NCI-H1048 (cell line): ENCODE results near the gene APOM.

ENCODE experiments used
- DNase-seq: peaks from one replicate; lab custom pipeline; 2025; lab: John Stamatoyannopoulos, UW

APOM gene

DNA sequence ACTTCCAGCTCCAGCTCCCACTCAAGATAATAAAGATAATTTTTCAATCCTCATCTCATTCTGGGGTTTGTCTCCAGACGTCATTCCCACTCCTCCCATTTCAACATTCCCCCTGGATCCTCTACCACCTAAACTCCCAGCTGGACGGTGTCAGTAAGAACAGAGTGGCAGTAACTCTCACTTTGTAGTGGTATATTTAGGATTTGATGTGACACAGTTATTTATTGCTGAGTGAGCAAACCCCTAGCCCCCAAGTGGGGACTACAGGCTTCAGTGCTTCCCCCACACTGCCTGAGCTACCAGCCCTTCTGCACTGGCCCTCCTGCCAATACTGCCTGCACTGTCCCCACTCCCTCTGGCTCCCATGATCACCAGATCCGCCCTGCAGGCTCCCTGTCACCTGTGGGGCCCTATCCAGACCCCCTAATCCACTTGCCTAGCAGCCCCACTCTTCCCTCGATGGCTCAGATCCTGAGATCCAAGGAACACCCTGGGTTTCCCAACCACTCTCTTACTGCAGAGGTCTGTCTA, 2.5 kb downstream of the APOM start:
- DNase-seq: no peak

DNA sequence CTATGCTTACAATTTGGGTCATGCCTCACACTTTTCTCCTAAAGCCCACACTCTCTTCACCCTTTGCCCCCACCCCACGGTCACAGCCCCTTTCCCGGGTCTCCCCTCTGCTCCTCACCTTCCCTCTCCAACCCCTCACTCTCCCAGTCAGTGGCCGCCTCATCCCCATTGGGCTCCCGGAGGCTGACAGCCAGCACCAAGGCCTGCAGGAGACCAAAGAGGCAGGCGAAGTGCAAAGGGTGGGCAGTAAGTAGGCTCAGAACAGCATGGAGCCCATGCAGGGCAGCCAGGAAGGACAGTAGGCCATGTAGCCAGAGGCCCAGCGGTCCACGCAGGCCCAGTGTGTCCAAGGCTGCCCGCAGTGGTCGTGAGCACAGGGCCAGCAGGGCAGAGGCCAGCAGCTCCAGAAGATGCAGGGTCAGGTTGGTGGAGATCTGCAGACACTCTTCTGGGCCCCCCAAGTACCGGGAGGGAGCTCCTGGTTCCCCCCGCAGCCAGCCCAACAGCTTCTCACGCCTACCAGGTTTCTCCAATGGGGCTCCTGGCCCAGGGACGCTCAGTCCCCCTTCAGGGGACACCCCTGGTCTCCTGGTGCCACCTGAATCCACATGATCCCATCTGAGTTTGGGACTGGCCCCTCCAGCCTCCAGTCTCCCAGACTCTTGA, 3.4 kb downstream of the APOM start:
- no peak for DNase-seq

DNA sequence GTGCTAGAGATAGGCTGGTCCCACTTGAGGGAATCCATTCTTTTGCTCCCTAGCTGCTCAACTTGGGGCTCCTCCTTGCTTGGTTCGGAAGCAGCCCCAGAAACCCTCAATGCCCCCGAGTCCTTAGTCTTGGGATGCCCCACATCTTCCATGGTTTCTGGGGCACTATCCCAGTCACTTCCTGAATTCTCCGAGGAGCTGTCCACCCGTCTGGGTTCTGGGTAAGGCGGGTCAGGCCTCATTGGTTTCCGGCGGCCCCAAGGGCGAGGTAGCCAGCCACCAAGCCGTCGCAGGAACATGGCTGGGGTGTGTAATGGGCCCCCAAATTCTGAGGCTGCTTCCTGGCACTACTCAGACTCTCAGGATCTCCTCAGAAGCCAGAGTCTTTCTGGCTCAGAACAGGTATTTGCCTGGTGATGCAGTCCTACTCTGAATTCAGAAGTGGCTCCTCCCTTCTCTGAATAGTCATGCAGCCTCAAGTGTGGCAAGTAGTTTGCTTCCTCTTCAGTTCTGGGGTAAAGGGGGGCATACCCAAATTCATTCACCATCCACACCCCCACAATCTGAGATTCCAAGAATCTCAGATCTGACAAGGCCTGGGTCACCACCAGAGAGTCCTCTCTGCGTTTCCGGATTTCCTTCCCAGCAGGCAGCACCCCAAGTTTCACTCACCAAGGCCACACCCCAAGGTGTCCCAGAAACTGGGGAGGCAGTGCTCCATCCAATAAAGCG, 4.1 kb downstream of the APOM start:
- DNase-seq: no peak

GRCh38 chr6:31660381-31661261, 4.9 kb downstream of the APOM start, which contains the start of gene C6orf47:
C6orf47 (minus strand) TSS chr6:31660778; CDS start chr6:31659947, 831 bp downstream.
- DNase-seq: peak; percentile 27

DNA sequence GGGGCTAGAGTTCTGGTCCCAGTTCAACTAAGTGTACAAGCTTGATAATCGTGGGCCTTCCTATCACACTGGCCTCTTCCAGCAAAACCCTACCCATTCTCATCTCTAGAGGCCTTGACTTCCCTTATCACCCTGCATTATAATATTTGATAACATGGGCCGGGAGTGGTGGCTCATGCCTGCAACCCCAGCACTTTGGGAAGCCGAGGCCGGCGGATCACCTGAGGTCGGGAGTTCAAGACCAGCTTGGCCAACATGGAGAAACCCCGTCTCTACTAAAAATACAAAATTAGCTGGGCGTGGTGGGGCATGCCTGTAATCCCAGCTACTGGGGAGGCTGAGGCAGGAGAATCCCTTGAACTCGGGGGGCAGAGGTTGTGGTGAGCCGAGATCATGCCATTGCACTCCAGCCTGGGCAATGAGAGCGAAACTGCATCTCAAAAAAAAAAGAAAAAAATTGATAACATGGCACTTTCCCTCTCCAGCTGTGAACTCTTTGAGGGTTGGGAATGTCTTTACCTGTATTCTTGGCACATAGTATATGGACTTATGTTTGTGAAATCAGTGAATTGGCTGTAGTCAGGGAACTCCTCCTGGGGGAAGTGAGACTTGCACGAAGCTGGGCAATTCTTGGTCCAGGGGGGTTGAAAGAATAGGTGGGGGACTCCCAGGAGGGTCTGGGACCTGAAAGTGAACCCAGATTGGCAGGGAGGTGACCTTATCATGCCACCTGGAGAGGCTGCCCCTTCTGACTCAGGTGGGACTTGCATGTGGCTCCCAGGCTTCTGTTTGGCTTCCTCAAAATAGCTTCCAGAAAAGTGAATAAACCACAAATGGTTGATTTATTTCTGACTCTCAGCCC, 5.8 kb downstream of the APOM start:
- DNase-seq: no peak

DNA sequence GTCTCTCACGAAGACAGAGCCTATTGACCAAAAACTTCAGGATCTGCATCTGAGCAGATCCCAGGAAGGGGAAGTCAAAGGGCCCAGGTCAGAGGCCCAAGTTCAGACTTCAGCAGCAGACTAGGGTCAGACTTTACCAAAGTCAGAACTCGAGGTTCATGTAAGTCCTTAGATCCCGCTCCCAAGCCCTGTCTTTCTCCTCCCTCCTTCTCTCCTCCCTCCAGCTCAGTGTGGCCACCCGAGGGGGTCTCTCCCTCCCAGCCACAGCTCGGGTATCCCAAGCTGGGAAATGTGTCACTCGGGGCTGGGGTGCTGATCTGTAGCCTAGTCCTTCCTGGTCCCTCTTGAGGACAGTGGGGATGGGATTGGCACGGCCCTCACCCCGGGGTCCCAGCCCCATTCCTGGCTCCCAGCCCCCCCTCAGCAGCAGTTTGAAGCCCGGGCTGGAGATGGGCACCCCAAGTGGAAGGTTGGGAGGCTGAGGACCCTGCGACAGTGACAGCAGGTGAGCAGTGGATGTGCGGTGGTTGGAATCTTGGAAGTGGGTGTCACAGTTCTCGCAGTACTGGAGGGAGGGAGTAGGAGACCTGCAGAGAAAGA, 6.5 kb downstream of the APOM start:
- no peak for DNase-seq

GRCh38 chr6:31663126-31663960, 7.6 kb downstream of the APOM start:
- DNase-seq: no peak

DNA sequence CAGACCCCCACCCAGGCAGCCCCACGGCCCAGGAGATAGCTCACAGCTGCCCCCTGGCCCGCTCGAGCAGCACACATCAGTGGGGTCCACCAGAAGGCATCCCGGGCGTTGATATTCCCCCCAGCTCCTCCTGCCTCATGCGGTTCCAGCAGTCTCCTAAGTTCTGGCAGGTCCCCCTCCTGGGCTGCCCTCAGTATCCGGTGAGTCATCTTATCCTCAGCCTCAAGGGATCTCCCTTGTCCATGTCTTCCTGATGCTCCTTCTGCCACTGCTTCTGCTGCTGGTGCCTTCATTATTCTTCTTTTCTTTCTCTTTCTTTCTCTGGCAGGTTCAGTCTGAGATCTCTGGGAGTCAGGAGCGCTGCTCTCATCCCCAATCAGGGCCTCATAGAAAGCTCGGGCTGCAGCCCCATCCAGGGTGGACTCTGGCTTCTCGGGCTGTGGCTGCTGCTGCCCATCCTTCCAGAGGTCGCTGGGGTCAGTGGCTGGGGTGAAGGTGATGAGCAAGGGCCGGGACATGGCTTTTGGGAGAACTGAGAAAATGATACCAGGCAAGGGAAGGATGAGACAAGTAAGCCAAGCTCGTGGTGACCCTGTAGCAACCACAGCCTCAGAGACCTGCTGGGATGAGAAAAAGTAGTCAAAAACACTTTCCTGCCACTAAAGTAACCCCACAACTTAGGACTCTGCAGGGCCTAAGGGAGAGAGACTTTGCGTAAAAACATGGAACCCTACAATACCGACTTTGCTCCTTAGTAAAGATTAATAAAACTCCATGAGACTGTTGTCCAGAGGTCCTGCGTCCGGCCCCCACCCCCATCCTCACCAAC, 8.5 kb downstream of the APOM start:
- no peak for DNase-seq

DNA sequence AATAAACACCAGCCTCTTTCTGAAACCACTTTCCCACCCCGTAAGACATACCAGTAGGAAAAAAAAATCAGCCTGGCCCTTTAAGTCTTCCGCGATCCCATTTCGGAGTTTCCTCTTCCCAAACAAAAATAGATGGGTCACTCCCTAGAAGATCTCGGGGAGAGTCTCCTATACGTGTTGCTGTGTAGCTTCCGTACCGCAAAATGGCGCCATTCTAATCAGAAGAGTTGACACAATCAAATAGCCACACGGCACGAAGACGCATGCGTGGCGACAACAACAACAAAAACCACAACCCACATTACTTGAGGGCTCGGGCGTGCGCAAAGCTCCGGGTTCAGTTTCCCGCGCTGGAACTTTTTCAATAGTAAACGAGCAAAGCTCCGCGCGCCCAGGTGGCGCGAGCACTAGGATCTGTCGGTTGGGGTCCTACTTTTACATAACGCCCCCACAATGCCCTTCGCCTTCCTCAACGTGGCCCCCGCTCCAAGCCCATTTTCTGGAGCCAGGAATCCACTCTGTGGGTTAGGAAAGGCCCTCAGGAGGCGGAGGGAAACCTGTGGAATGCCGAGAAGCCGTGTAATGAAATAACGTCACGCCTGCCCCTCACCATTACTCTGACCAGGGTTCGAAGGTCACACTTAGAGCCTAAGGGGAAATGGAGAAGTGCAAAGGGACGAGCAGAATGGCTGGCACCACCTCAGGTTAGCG, 9.3 kb downstream of the APOM start, which contains the start of gene GPANK1:
GPANK1 (minus strand) TSS at position 208 of the 711 bp plus-strand sequence. CDS start 519 bp downstream, outside the sequence.
- peak; percentile 93 for DNase-seq

DNA sequence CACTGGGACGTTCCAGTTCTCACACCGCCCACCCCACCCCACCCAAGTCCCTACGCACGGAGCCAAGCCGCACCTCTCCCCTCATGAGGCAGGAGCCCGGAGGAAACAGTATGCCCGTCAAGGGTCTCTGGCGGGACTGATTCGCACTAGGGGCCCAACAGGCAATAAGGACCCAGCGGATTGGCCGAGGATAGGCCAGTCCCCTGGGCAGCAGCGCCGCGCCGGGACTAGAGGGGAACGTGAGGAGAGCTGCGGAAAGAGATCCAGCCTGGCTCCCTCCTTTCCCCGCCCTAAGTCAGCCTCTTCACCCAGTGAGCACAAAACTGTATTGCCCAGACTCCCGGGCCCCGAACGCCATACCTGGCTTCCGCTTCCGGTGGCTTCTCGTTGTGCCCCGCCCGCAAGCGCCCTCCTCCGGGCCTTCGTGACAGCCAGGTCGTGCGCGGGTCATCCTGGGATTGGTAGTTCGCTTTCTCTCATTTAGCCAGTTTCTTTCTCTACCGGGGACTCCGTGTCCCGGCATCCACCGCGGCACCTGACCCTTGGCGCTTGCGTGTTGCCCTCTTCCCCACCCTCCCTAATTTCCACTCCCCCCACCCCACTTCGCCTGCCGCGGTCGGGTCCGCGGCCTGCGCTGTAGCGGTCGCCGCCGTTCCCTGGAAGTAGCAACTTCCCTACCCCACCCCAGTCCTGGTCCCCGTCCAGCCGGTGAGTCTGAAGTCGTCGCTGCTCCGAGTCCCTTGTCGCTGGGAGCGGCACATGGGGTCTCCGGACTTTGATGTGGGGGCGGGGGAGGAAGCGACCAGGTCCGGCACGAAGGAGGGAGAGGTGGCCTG, 10.0 kb downstream of the APOM start, which contains the start of gene CSNK2B:
CSNK2B (plus strand) TSS at position 580 of the 836 bp plus-strand sequence. CDS start 752 bp downstream, outside the sequence.
- DNase-seq: peak; percentile 91

DNA sequence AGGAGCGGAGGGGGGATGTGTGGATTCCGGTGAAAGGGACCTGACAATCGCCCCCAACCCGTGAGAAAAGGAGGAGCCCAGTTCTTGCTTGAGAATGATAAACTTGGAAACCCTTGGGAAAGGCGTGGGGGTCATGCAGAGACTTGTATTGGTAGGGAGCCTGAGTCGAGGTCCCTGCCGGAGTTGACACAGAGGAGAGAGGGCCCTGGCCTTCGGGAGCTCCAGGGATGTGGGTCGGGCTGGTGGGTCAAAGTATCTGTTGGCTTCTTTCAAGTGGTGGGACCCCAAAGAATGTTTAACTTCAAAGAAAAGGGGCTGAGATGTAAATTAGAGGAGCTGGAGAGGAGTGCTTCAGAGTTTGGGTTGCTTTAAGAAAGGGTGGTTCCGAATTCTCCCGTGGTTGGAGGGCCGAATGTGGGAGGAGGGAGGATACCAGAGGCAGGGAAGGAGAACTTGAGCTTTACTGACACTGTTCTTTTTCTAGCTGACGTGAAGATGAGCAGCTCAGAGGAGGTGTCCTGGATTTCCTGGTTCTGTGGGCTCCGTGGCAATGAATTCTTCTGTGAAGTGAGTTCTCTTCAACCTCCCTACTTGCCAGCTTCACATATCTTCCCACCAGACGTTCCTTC, 10.8 kb downstream of the APOM start:
- no peak for DNase-seq

DNA sequence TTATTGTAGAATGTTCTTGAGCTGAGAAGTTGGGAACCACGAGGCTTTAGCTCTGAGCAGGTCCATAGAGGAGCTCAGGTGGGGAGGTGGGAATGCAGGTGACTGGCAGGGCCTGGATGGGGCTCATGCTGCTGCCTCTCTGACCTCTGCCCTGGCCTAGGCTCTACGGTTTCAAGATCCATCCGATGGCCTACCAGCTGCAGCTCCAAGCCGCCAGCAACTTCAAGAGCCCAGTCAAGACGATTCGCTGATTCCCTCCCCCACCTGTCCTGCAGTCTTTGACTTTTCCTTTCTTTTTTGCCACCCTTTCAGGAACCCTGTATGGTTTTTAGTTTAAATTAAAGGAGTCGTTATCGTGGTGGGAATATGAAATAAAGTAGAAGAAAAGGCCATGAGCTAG, 14.0 kb downstream of the APOM start, which contains the start of gene LY6G5B:
LY6G5B (plus strand) TSS at position 301 of the 400 bp plus-strand sequence. CDS start 975 bp downstream, outside the sequence.
- DNase-seq: no peak

GRCh38 chr6:31676322-31676903, 20.7 kb downstream of the APOM start:
- no peak for DNase-seq

DNA sequence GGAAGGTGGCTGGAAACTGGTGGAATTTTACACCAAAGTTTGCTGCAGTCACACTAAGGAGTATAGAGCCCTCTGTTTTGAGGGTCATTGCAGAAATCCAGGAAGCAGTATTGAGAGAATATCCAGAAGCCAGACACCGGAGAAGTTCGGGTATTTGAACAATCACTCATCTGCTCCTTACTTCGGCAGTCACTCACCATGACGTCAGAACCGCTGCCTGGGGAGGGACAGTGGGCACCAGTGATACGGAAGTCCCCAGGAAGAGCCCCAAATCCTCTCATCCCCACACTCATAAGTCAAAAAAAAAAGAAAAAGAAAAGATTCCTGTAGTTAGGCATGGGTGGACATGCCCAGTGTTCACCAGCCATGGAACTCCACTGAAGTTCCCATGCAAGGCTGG, 21.2 kb downstream of the APOM start:
- DNase-seq: no peak

- DNase-seq: no peak
Observed at GRCh38 chr6:31677955-31678354, 22.3 kb downstream of the APOM start.
